Right lung (tissue), 5 donors: Measurements from ENCODE around the gene TRIM41. TPM values are rescaled to one million over a fixed set of nuclear protein-coding genes. Genes with fewer than 3 reads are reported as not detected.
"Not testable (repeated sequence)": the region's sequence is repeated elsewhere in the genome, so short reads cannot be mapped to it uniquely, and the experiment has no call there.

Experiments
- DNase-seq, 2 donors: peaks; one replicate each; pipeline ENCODE4 v3.0.0-alpha.2; 2013
- polyA plus RNA-seq, 5 donors: library from polyadenylated mRNA; unstranded; fragments of 120-200 nt; gene quantifications; one replicate each; pipeline versions ENCODE4 v1.2.1 to v1.2.3, GENCODE V29; 2013; ENCODE audit warnings: inconsistent platforms in 1 of 5, low replicate concordance in 1 of 5; ENCODE audit not compliant: insufficient read length in 5 of 5, insufficient read depth in 1 of 5

TRIM41 gene
- polyA plus RNA-seq, 5 donors, result 22.2 to 29.1 (median 28.1) TPM

GRCh38 chr5:181282874-181283273, 59.8 kb downstream of the TRIM41 start:
- no peak for DNase-seq

- no peak for DNase-seq
These were observed 60.3 kb downstream of the TRIM41 start for GRCh38 chr5:181283347-181283746.

DNA sequence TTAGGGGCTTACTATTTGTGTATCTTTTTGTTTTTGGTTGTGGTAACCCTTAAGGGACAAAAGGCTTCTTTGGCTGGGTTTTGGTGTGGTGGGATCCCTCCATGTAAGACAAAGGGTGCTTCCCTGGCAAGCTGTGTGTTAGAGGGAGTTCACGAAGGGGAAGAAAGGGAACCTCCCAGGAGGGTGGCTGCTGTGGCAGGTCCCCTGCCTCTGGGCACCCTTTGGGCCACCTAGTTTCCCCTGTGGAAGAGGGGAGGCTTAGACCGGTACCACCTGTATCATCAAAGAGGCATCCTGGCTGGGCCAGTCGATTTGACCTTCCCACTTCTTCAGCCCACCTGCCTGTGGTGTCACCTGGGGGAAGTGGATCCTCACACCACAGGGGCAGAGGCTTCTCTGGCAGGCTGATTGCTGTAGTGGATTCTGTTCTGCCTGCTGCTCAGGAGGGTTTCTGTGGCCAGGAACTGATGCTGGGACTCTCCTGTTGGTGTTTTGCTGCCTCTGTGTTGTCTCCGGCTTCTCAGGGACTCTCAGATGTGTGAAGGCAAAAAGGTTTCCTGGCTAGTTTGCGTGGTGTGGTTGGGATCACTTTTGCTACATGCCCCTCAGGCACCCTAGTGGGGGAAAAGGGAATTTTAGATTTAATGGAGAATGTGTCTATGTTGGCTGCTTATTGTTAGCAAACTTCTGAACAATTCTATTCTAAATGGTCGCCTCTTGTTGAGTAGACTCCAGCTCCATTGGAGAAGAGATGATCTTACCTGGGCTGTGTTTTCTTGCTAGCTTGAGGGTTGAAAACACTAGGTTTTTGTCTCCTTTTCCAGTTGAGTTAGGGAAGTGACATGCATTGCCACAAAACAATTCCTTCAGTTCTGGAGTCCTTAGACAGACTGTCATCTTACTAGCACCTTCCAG, 61.0 kb downstream of the TRIM41 start:
- DNase-seq, result not testable (repeated sequence)

Other genes with a start within 250 kb of the TRIM41 start
- under 1 TPM in 2 of 5 donors, not detected in 3; 0.10 to 0.29 TPM for gene BTNL3, start 234.4 kb upstream of the TRIM41 start, polyA plus RNA-seq
- gene BTNL9, start 183.0 kb upstream of the TRIM41 start, polyA plus RNA-seq, result 10 to 100 TPM; 12.0 to 23.5 (median 13.6) TPM
- gene OR2V1, start 92.1 kb upstream of the TRIM41 start, polyA plus RNA-seq, result not detected
- gene OR2V2, start 75.7 kb upstream of the TRIM41 start, polyA plus RNA-seq, result under 1 TPM in 4 of 5 donors, not detected in 1; 0.03 to 0.05 (median 0.04) TPM
- under 1 TPM; 0.14 to 1.00 (median 0.24) TPM for gene TRIM7, start 18.1 kb upstream of the TRIM41 start, polyA plus RNA-seq
- 1,000 to 10,000 TPM; 2,630 to 3,025 (median 2,949) TPM for gene RACK1, start 20.6 kb downstream of the TRIM41 start, polyA plus RNA-seq
- 10 to 100 TPM; 29.2 to 44.6 (median 40.4) TPM for gene TRIM52, start 37.9 kb downstream of the TRIM41 start, polyA plus RNA-seq
- gene OR4F3, start 144.0 kb downstream of the TRIM41 start, polyA plus RNA-seq, result under 1 TPM in 1 of 5 donors, not detected in 4; 0.11 TPM